ENCODE measurements around the gene ADIPOQ.
"Not testable (repeated sequence)": the region's sequence is repeated elsewhere in the genome, so short reads cannot be mapped to it uniquely, and the experiment has no call there.

Gene ADIPOQ

GRCh38 chr3:186879781-186880180 is 37.3 kb downstream of the ADIPOQ start:
- Mint-ChIP-seq H3K4me1 (peaks cover 45% of the 10 kb centered on the region), H3K4me3 (no peak overlapping the region), H3K9me3 (no peaks in the 10 kb centered on the region), H3K27ac (no peak overlapping the region), H3K27me3 (no peaks in the 10 kb centered on the region), H3K36me3 (no peaks in the 10 kb centered on the region)

GRCh38 chr3:186880406-186880805 is 37.9 kb downstream of the ADIPOQ start:
- peak overlapping the region; percentile 48 for H3K27ac Mint-ChIP-seq
- H3K36me3 Mint-ChIP-seq: no peaks in the 10 kb centered on the region
- no peak overlapping the region for H3K4me3 Mint-ChIP-seq
- no peaks in the 10 kb centered on the region for H3K27me3 Mint-ChIP-seq
- no peaks in the 10 kb centered on the region for H3K9me3 Mint-ChIP-seq
- peaks cover 45% of the 10 kb centered on the region for H3K4me1 Mint-ChIP-seq

DNA sequence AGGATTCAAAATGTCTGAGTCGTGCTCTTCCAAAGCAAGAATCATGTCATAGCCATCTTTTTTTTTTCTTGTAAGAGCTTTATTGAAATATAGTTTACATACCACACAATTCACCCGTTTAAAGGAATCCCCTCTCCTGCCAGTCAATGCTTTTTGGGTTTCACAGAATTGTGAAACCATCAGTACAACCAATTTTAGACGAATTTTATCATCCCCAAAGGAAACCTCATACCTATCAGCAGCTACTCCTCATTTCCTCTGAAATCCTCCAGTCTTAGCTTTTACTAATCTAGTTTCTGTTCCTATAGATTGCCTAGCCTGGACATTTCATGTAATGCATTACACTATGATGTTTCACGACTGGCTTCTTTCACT is 39.6 kb downstream of the ADIPOQ start:
- Mint-ChIP-seq H3K36me3 (no peaks in the 10 kb centered on the region), H3K27me3 (no peaks in the 10 kb centered on the region), H3K4me1 (peaks cover 54% of the 10 kb centered on the region), H3K4me3 (peak overlapping the region; percentile 45), H3K9me3 (no peaks in the 10 kb centered on the region), H3K27ac (peak overlapping the region; percentile 95)

- H3K4me1 Mint-ChIP-seq: peaks cover 58% of the 10 kb centered on the region
- no peaks in the 10 kb centered on the region for H3K36me3 Mint-ChIP-seq
- H3K9me3 Mint-ChIP-seq: no peaks in the 10 kb centered on the region
- no peaks in the 10 kb centered on the region for H3K27me3 Mint-ChIP-seq
- H3K4me3 Mint-ChIP-seq: peak overlapping the region; percentile 56
- H3K27ac Mint-ChIP-seq: peak overlapping the region; percentile 70
These were observed 40.6 kb downstream of the ADIPOQ start for GRCh38 chr3:186882881-186883685.

DNA sequence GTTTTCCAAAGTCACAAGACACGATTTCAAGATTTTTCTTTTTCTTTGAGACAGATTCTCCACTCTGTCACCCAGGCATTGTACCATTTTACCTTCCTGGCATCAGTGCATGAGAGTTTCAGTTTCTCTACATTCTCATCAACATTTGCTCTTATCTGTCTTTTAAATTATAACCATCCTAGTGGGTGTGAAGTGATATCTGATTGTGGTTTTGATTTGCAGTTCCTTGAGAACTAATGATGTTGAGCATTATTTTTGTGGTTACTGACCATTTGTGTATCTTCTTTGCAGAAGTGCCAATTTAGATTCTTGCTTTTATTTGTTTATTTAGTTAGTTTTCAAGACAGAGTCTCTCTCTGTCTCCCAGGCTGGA is 41.2 kb downstream of the ADIPOQ start:
- Mint-ChIP-seq H3K27ac (peak overlapping the region; percentile 70), H3K4me1 (peaks cover 62% of the 10 kb centered on the region), H3K27me3 (no peaks in the 10 kb centered on the region)

GRCh38 chr3:186884868-186885267 is 42.4 kb downstream of the ADIPOQ start:
- not testable (repeated sequence) for H3K9me3 Mint-ChIP-seq, H3K27ac Mint-ChIP-seq, H3K36me3 Mint-ChIP-seq, H3K27me3 Mint-ChIP-seq, H3K4me3 Mint-ChIP-seq
- peaks cover 56% of the 10 kb centered on the region for H3K4me1 Mint-ChIP-seq

More for the DNA sequence above, 41.2 kb downstream of the ADIPOQ start:
- Mint-ChIP-seq H3K4me3 (peak overlapping the region; percentile 56), H3K9me3 (no peaks in the 10 kb centered on the region), H3K36me3 (no peaks in the 10 kb centered on the region)

- Mint-ChIP-seq H3K4me3 (no peak overlapping the region), H3K36me3 (no peaks in the 10 kb centered on the region), H3K9me3 (no peaks in the 10 kb centered on the region), H3K4me1 (peaks cover 43% of the 10 kb centered on the region), H3K27me3 (no peaks in the 10 kb centered on the region), H3K27ac (no peak overlapping the region)
These were observed 43.9 kb downstream of the ADIPOQ start for GRCh38 chr3:186886202-186886981.

- H3K27me3 Mint-ChIP-seq, H3K4me3 Mint-ChIP-seq, H3K36me3 Mint-ChIP-seq, H3K9me3 Mint-ChIP-seq, H3K27ac Mint-ChIP-seq: not testable (repeated sequence)
- H3K4me1 Mint-ChIP-seq: peaks cover 34% of the 10 kb centered on the region
These were observed 45.0 kb downstream of the ADIPOQ start for GRCh38 chr3:186887507-186887938.

DNA sequence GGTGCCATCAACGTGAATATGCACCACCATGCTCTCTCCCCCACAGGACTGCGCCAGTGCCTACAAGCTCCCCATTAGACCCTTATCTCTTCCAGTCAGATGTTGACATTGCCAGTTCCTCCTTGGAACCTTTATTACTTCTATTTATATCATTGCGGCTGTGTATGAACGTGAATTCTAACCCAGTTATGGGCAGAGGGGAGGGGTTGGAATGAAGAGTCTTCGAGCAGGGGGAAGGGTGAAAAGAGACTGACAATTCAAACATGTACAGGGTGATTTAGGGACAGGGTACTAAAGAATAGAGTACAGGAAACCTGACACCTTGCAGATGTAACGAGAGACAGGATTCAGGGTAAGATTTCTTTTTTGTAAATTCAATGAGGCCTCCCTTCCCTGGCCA is 46.1 kb downstream of the ADIPOQ start:
- H3K27ac Mint-ChIP-seq: peak overlapping the region; percentile 8
- H3K4me3 Mint-ChIP-seq: no peak overlapping the region
- H3K27me3 Mint-ChIP-seq: no peaks in the 10 kb centered on the region
- H3K4me1 Mint-ChIP-seq: peaks cover 25% of the 10 kb centered on the region
- no peaks in the 10 kb centered on the region for H3K36me3 Mint-ChIP-seq
- H3K9me3 Mint-ChIP-seq: no peaks in the 10 kb centered on the region

DNA sequence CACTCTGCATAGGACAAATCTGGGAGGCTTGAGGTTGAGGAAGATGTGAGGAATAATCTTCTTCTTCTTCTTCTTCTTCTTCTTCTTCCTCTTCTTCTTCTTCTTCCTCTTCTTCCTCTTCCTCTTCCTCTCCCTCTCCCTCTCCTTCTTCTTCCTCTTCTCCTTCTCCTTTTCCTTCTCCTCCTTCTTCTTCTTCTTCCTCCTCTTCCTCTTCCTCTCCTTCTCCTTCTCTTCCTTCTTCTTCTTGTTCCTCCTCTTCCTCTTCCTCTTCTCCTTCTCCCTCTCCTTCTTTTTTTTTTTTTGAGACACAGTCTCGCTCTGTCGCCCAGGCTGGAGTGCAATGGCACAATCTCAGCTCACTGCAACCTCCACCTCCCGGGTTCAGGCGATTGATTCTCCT is 47.2 kb downstream of the ADIPOQ start:
- H3K36me3 Mint-ChIP-seq, H3K27me3 Mint-ChIP-seq, H3K9me3 Mint-ChIP-seq, H3K4me3 Mint-ChIP-seq, H3K27ac Mint-ChIP-seq: not testable (repeated sequence)
- peaks cover 20% of the 10 kb centered on the region for H3K4me1 Mint-ChIP-seq

DNA sequence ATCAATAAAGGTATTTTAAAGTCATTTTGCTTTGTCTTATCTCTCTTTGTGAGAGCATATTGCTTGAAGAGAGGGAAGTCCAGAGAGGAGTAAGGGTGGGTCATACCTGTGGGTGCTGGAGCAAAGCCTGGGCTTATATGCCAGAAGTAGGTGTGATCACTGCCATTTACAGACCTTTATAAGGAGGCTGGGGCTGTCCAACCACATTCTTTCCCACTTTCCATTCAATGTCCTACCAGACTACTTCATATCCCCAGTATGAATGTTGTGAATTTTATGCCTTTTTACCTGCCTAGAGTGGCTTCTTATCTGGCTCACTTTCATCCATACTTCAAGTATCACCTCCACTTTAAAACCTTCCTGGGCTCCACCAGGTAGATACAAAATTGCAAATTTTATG is 48.4 kb downstream of the ADIPOQ start:
- Mint-ChIP-seq H3K4me3 (no peak overlapping the region), H3K4me1 (peaks cover 15% of the 10 kb centered on the region), H3K9me3 (no peaks in the 10 kb centered on the region), H3K27me3 (no peaks in the 10 kb centered on the region), H3K27ac (no peak overlapping the region), H3K36me3 (no peaks in the 10 kb centered on the region)

DNA sequence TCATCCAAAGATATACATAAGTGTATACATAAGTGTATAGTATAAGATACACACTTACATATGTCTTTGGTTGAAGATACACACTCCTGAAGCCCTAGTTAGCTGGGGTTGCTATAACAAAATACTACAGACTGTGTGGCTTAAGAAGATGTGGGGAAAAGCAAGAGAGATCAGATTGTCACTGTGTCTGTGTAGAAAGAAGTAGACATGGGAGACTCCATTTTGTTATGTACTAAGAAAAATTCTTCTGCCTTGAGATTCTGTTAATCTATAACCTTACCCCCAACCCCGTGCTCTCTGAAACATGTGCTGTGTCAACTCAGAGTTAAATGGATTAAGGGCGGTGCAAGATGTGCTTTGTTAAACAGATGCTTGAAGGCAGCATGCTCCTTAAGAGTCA is 50.6 kb downstream of the ADIPOQ start:
- H3K4me3 Mint-ChIP-seq, H3K9me3 Mint-ChIP-seq, H3K4me1 Mint-ChIP-seq, H3K27me3 Mint-ChIP-seq, H3K36me3 Mint-ChIP-seq, H3K27ac Mint-ChIP-seq: not testable (repeated sequence)

GRCh38 chr3:186895406-186895805 is 52.9 kb downstream of the ADIPOQ start:
- Mint-ChIP-seq H3K27ac (no peak overlapping the region), H3K4me3 (no peak overlapping the region), H3K4me1 (peaks cover 9% of the 10 kb centered on the region), H3K27me3 (no peaks in the 10 kb centered on the region), H3K9me3 (no peaks in the 10 kb centered on the region), H3K36me3 (no peaks in the 10 kb centered on the region)

DNA sequence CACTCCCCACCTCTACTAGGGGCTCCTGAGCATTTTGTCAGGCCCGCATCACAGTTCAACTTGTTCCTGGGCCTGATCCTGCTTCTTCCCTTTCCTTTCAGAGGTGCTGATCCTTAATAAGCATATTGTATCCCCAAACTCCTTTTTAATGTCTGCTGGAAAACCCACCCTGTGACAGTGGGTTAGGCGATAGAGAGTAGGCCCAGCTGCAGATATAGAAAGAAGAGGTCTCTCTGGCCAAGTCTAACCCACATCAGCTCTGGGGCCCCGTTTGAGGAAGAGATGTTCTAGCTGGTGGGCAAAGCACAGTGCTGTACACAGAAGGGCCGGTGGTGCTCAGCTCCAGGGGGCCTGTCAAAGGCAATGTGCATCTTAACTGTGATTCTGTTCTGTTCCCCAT is 53.5 kb downstream of the ADIPOQ start:
- Mint-ChIP-seq H3K27me3 (no peaks in the 10 kb centered on the region), H3K4me3 (no peak overlapping the region), H3K36me3 (no peaks in the 10 kb centered on the region), H3K4me1 (peaks cover 15% of the 10 kb centered on the region), H3K27ac (no peak overlapping the region), H3K9me3 (no peaks in the 10 kb centered on the region)

DNA sequence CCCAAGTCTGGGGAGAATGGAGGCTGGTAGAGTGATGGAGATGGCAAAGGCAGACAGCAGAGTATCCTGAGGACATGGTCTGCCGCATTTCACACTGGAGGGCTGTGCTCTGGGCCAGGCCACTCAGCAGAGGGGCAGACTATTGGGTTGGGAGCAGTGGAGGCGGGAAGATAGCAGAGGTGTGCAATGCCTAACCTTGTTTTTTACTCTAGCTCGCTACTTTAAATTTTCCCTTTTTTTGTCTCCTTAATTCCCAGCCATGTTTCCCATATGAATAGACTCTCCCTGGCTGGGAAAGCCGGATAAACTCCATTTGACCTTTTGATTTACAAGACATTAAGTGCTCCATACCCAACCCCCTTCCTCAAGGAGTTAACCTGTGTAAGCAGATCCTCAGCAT is 54.4 kb downstream of the ADIPOQ start:
- no peak overlapping the region for H3K27ac Mint-ChIP-seq
- peaks cover 21% of the 10 kb centered on the region for H3K4me1 Mint-ChIP-seq
- H3K4me3 Mint-ChIP-seq: no peak overlapping the region
- no peaks in the 10 kb centered on the region for H3K9me3 Mint-ChIP-seq
- H3K36me3 Mint-ChIP-seq: no peaks in the 10 kb centered on the region
- H3K27me3 Mint-ChIP-seq: no peaks in the 10 kb centered on the region

- Mint-ChIP-seq H3K9me3 (peaks cover 12% of the 10 kb centered on the region), H3K4me3 (no peak overlapping the region), H3K27ac (peak overlapping the region; percentile 76), H3K36me3 (peaks cover 25% of the 10 kb centered on the region), H3K4me1 (peaks cover 35% of the 10 kb centered on the region), H3K27me3 (no peaks in the 10 kb centered on the region)
These were observed 58.7 kb downstream of the ADIPOQ start for GRCh38 chr3:186901135-186901734.

All from activated naive CD4-positive, alpha-beta T cell treated with anti-CD3 and anti-CD28 coated beads, Interleukin-2, amount 50 U/mL, for 24 hours (primary cell).